GM12878 (cell line): Measurements from ENCODE around the gene KDM4F. TPM values are rescaled to one million over a fixed set of nuclear protein-coding genes. Genes with fewer than 3 reads are reported as not detected.

Source experiments
- BCL3 ChIP-seq: IDR thresholded peaks from 2 replicates; pipeline ENCODE4 v1.6.1; 2011; ENCODE audit warnings: borderline replicate concordance, low read depth, mild to moderate bottlenecking, moderate library complexity, low read length; ENCODE audit not compliant: insufficient read depth, poor library complexity, severe bottlenecking
- CUX1 ChIP-seq: IDR thresholded peaks from 2 replicates; pipeline ENCODE4 v1.6.1; 2012; ENCODE audit warnings: improper control_type of control experiment, low read depth, low read length; ENCODE audit not compliant: insufficient replicate concordance
- ETV6 ChIP-seq, 2 experiments: fragments of 450-650 bp in 1 of 2; IDR thresholded peaks in 1 of 2; conservative IDR thresholded peaks in 1 of 2; 2 replicates each; pipeline ENCODE4 v1.6.1; 2014; ENCODE audit warnings: antibody characterized with exemption in 1 of 2, borderline replicate concordance in 1 of 2, low read depth in 1 of 2, mild to moderate bottlenecking in 1 of 2, moderate library complexity in 1 of 2
- FOS ChIP-seq: IDR thresholded peaks from 3 replicates; pipeline ENCODE4 v1.6.1; 2011; ENCODE audit warnings: borderline replicate concordance; ENCODE audit not compliant: insufficient read length; ENCODE audit errors: extremely low read depth
- GABPA ChIP-seq: IDR thresholded peaks from 2 replicates; pipeline ENCODE4 v1.6.1; 2014; ENCODE audit warnings: antibody characterized with exemption, low read depth, mild to moderate bottlenecking, inconsistent platforms
- GATAD2B ChIP-seq: fragments of 450-650 bp; conservative IDR thresholded peaks from 2 replicates; pipeline ENCODE4 v1.6.1; 2017; ENCODE audit warnings: low read depth, mild to moderate bottlenecking, moderate library complexity
- MEF2A ChIP-seq: IDR thresholded peaks from 2 replicates; pipeline ENCODE4 v1.6.1; 2011; ENCODE audit warnings: low read depth, mild to moderate bottlenecking, low read length, moderate library complexity; ENCODE audit not compliant: insufficient read depth
- MLLT1 ChIP-seq: fragments of 450-650 bp; IDR thresholded peaks from 2 replicates; pipeline ENCODE4 v1.6.1; 2016; ENCODE audit warnings: mild to moderate bottlenecking
- NKRF ChIP-seq: fragments of 450-650 bp; conservative IDR thresholded peaks from 2 replicates; pipeline ENCODE4 v1.6.1; 2017; ENCODE audit warnings: mild to moderate bottlenecking, moderate library complexity
- PRDM15 ChIP-seq: fragments of 450-650 bp; formaldehyde crosslinking; IDR thresholded peaks from 2 replicates; pipeline ENCODE4 v1.4.0; 2020; ENCODE audit warnings: mild to moderate bottlenecking, moderate library complexity
- RCOR1 ChIP-seq: conservative IDR thresholded peaks from 2 replicates; pipeline ENCODE4 v1.6.1; 2012; ENCODE audit warnings: low read depth, low read length, improper control_type of control experiment
- RELA ChIP-seq: fragments of 450-650 bp; IDR thresholded peaks from 2 replicates; pipeline ENCODE4 v1.8.0; 2014; ENCODE audit warnings: borderline replicate concordance; ENCODE audit not compliant: partially characterized antibody
- YY1 ChIP-seq: IDR thresholded peaks from 2 replicates; pipeline ENCODE4 v1.6.1; 2011; ENCODE audit warnings: low read depth, mild to moderate bottlenecking, low read length
- polyA plus RNA-seq, 11 experiments: library from polyadenylated mRNA; depleted of rRNA in 4 of 11; unstranded in 6 of 11; stranded (reverse) in 5 of 11; fragments of >200 nt; fragmentation: Nextera tagmentation in 4 of 11; fragmentation: Illumina TruSeq in 1 of 11; extraction: Ambion mirVana in 4 of 11; extraction: Trizol in 1 of 11; gene quantifications; 1 replicate in 1 of 11; 2 replicates in 10 of 11; pipeline versions ENCODE4 v1.2.1 to v1.2.3, GENCODE V29; 2011 to 2016; ENCODE audit warnings: inconsistent platforms in 2 of 11, missing spikeins in 2 of 11, low read depth in 1 of 11
- total RNA-seq, 4 experiments: library from RNA; depleted of rRNA in 3 of 4; stranded (reverse); fragments of >200 nt in 3 of 4; fragmentation: Illumina TruSeq in 1 of 4; extraction: Trizol in 1 of 4; gene quantifications; 2 replicates each; pipeline versions ENCODE4 v1.2.1 to v1.2.3, GENCODE V29; 2013 to 2021

The KDM4F gene
- total and polyA plus RNA-seq, 10 of the 15 experiments (the other 5 are each of a cell fraction or from before 2014, with no cell fraction given), result not detected

- TF ChIP-seq FOS, result no peak
- TF ChIP-seq RCOR1, result no peak
- peak; percentile 60; the same call in 1 of the 2 replicates for TF ChIP-seq MEF2A
- TF ChIP-seq ETV6 (conservative IDR thresholded peaks at IDR 0.05 in 1 of 2, IDR thresholded peaks at IDR 0.05 in 1 of 2; ENCODE audit: borderline replicate concordance in 1 of 2, low read depth in 1 of 2), result no peak
- TF ChIP-seq MLLT1, result no peak
- TF ChIP-seq NKRF, result no peak
- TF ChIP-seq CUX1, result no peak
- no peak for TF ChIP-seq YY1
- TF ChIP-seq GABPA, result no peak
- TF ChIP-seq PRDM15, result no peak
- TF ChIP-seq GATAD2B, result no peak
- TF ChIP-seq BCL3, result peak; percentile 48
- no peak for TF ChIP-seq RELA
These were observed 35.3 kb downstream of the KDM4F start (continued) for GRCh38 chr11:95084509-95084908.
